H1 (cell line): Measurements from ENCODE around the gene XAB2. TPM values are rescaled to one million over a fixed set of nuclear protein-coding genes. Genes with fewer than 3 reads are reported as not detected.

Experiments used
- CTCF ChIA-PET: fragments of 300-600 bp; sonication (Branson Sonifier 250); formaldehyde crosslinking; loops from one replicate; lab custom pipeline; 2021; ENCODE audit not compliant: partially characterized antibody; lab: Charles Lee
- POLR2A ChIA-PET: fragments of 300-600 bp; sonication (Branson Sonifier 250); formaldehyde crosslinking; loops from one replicate; lab custom pipeline; 2021; ENCODE audit warnings: inconsistent platforms; ENCODE audit not compliant: partially characterized antibody; lab: Charles Lee
- DNase-seq, 2 experiments: peaks; one replicate each; pipeline versions ENCODE4 v3.0.0 to v3.0.0-alpha.2; 2010 to 2022; ENCODE audit warnings: low spot score in 2 of 2, low read depth in 1 of 2, mixed read lengths in 1 of 2
- FAIRE-seq: peaks from 2 replicates; lab custom pipeline; 2011; peaks lifted over from hg19 to GRCh38; lab: Jason Lieb, UNC
- H2AFZ ChIP-seq: 2 replicates; pipeline ENCODE4 v1.8.1; 2012; ENCODE audit warnings: low read length, inconsistent platforms
- H2AK5ac ChIP-seq: 2 replicates; pipeline ENCODE4 v1.6.1; 2013; ENCODE audit warnings: low read depth, low read length
- H2BK120ac ChIP-seq: replicated peaks from 2 replicates; pipeline ENCODE3; 2013; ENCODE audit warnings: low read depth, low read length, inconsistent platforms
- H2BK12ac ChIP-seq: 2 replicates; pipeline ENCODE4 v1.6.1; 2013; ENCODE audit warnings: low read depth, low read length
- H2BK15ac ChIP-seq: 2 replicates; pipeline ENCODE4 v1.6.1; 2013; ENCODE audit warnings: low read length
- H2BK20ac ChIP-seq: 2 replicates; pipeline ENCODE4 v1.6.1; 2013; ENCODE audit warnings: low read length
- H2BK5ac ChIP-seq: 2 replicates; pipeline ENCODE4 v1.6.1; 2013; ENCODE audit warnings: low read depth, low read length
- H3K14ac ChIP-seq: 2 replicates; pipeline ENCODE4 v1.6.1; 2013; ENCODE audit warnings: inconsistent platforms; ENCODE audit not compliant: insufficient read length
- H3K18ac ChIP-seq: 2 replicates; pipeline ENCODE4 v1.6.1; 2013; ENCODE audit warnings: low read length; ENCODE audit errors: extremely low read depth
- H3K23ac ChIP-seq: 2 replicates; pipeline ENCODE4 v1.6.1; 2013; ENCODE audit warnings: inconsistent platforms; ENCODE audit not compliant: insufficient read length
- H3K23me2 ChIP-seq: 2 replicates; pipeline ENCODE4 v1.6.1; 2013; ENCODE audit warnings: low read depth, low read length
- H3K27ac ChIP-seq: 2 replicates; pipeline ENCODE4 v1.6.1; 2011; ENCODE audit warnings: low read depth, low read length, inconsistent platforms
- H3K27me3 ChIP-seq, 4 experiments: replicated peaks in 1 of 4; 1 replicate in 1 of 4; 2 replicates in 3 of 4; pipeline versions ENCODE4 v1.6.1 to v1.8.1; 2011 to 2013; ENCODE audit warnings: low read length in 3 of 4, mild to moderate bottlenecking in 3 of 4, inconsistent platforms in 2 of 4, mixed read lengths in 2 of 4, moderate library complexity in 1 of 4; ENCODE audit not compliant: control insufficient read depth in 3 of 4, insufficient read depth in 3 of 4; ENCODE audit errors: extremely low read depth in 1 of 4
- H3K36me3 ChIP-seq, 4 experiments: 2 replicates each; pipeline versions ENCODE4 v1.6.1 to v1.8.1; 2011 to 2013; ENCODE audit warnings: mild to moderate bottlenecking in 4 of 4, low read length in 3 of 4, moderate library complexity in 2 of 4, control low read depth in 1 of 4, inconsistent platforms in 1 of 4; ENCODE audit not compliant: insufficient read depth in 4 of 4, control insufficient read depth in 2 of 4
- H3K4ac ChIP-seq: replicated peaks from 2 replicates; pipeline ENCODE3; 2013; ENCODE audit warnings: low read length, low read depth, mixed read lengths, inconsistent platforms; ENCODE audit not compliant: insufficient read length
- H3K4me1 ChIP-seq, 4 experiments: replicated peaks in 1 of 4; 1 replicate in 1 of 4; 2 replicates in 3 of 4; pipeline versions ENCODE4 v1.6.1 to v1.8.1; 2011 to 2013; ENCODE audit warnings: low read length in 3 of 4, inconsistent platforms in 2 of 4, mixed read lengths in 1 of 4; ENCODE audit not compliant: insufficient read depth in 4 of 4, control insufficient read depth in 3 of 4
- H3K4me2 ChIP-seq, 2 experiments: 2 replicates each; pipeline versions ENCODE4 v1.6.1 to v1.8.1; 2011 to 2013; ENCODE audit warnings: low read depth in 2 of 2, low read length in 2 of 2, control low read depth in 1 of 2, inconsistent platforms in 1 of 2, mild to moderate bottlenecking in 1 of 2; ENCODE audit not compliant: insufficient read depth in 1 of 2
- H3K4me3 ChIP-seq, 4 experiments: fragments of 200-600, 300-600 bp in 1 of 4; sonication (generic), shearing (Covaris generic), sonication (Bioruptor Twin) in 1 of 4; 2 replicates each; pipeline versions ENCODE4 v1.5.1 to v1.8.1; 2011 to 2016; ENCODE audit warnings: low read length in 4 of 4, low read depth in 3 of 4, control low read depth in 2 of 4, inconsistent platforms in 2 of 4, mild to moderate bottlenecking in 2 of 4, mixed read lengths in 1 of 4, moderate library complexity in 1 of 4; ENCODE audit not compliant: insufficient read depth in 2 of 4; ENCODE audit errors: extremely low read depth in 1 of 4
- H3K56ac ChIP-seq: replicated peaks from 2 replicates; pipeline ENCODE3; 2013; ENCODE audit warnings: low read depth, mild to moderate bottlenecking, mixed read lengths, low read length, inconsistent platforms; ENCODE audit not compliant: insufficient read length
- H3K79me1 ChIP-seq: 2 replicates; pipeline ENCODE4 v1.6.1; 2013; ENCODE audit warnings: low read depth, low read length, control low read depth
- H3K79me2 ChIP-seq, 2 experiments: 2 replicates each; pipeline versions ENCODE4 v1.6.1 to v1.8.1; 2012 to 2013; ENCODE audit warnings: low read length in 2 of 2, mild to moderate bottlenecking in 2 of 2, inconsistent platforms in 1 of 2; ENCODE audit not compliant: insufficient read depth in 2 of 2, control insufficient read depth in 1 of 2
- H3K9ac ChIP-seq, 4 experiments: replicated peaks in 1 of 4; 1 replicate in 1 of 4; 2 replicates in 3 of 4; pipeline versions ENCODE4 v1.6.1 to v1.8.1; 2011 to 2013; ENCODE audit warnings: low read depth in 3 of 4, low read length in 3 of 4, control low read depth in 2 of 4, mild to moderate bottlenecking in 2 of 4, moderate library complexity in 2 of 4, inconsistent platforms in 1 of 4; ENCODE audit errors: extremely low read depth in 1 of 4
- H3K9me3 ChIP-seq, 2 experiments: 2 replicates each; pipeline versions ENCODE4 v1.6.1 to v1.8.1; 2012 to 2013; ENCODE audit warnings: mild to moderate bottlenecking in 2 of 2, moderate library complexity in 2 of 2, control low read depth in 1 of 2, inconsistent platforms in 1 of 2, low read depth in 1 of 2, low read length in 1 of 2, mixed read lengths in 1 of 2; ENCODE audit not compliant: insufficient read depth in 2 of 2
- H4K20me1 ChIP-seq, 2 experiments: replicated peaks in 1 of 2; 2 replicates each; pipeline versions ENCODE3 to v1.8.1; 2011 to 2013; ENCODE audit warnings: inconsistent platforms in 2 of 2, low read length in 2 of 2, mild to moderate bottlenecking in 1 of 2; ENCODE audit not compliant: insufficient read depth in 2 of 2, control insufficient read depth in 1 of 2
- H4K5ac ChIP-seq: 2 replicates; pipeline ENCODE4 v1.6.1; 2013; ENCODE audit warnings: low read length, low read depth, mixed read lengths, inconsistent platforms; ENCODE audit not compliant: insufficient read length
- H4K8ac ChIP-seq: 2 replicates; pipeline ENCODE4 v1.8.0; 2013; ENCODE audit warnings: mild to moderate bottlenecking, moderate library complexity, low read length, inconsistent platforms; ENCODE audit not compliant: insufficient read depth; ENCODE audit errors: extremely low read depth
- H4K91ac ChIP-seq: replicated peaks from 2 replicates; pipeline ENCODE3; 2013; ENCODE audit warnings: low read length, mixed read lengths, inconsistent platforms; ENCODE audit not compliant: insufficient read length
- ATF2 ChIP-seq: IDR thresholded peaks from 2 replicates; pipeline ENCODE4 v1.6.1; 2012; ENCODE audit warnings: low read length, inconsistent platforms
- ATF3 ChIP-seq: IDR thresholded peaks from 2 replicates; pipeline ENCODE4 v1.6.1; 2011; ENCODE audit warnings: low read depth, mild to moderate bottlenecking, low read length; ENCODE audit not compliant: insufficient read depth
- CBX5 ChIP-seq: fragments of 300-800, 300-1000 bp; sonication (generic); IDR thresholded peaks from 2 replicates; pipeline ENCODE4 v1.7.1; 2016; ENCODE audit warnings: antibody characterized with exemption, low read length, low read depth
- PHF8 ChIP-seq: fragments of 200-600 bp; sonication (generic); conservative IDR thresholded peaks from 2 replicates; pipeline ENCODE4 v1.7.1; 2012; ENCODE audit warnings: low read depth, mild to moderate bottlenecking, inconsistent platforms, low read length, moderate library complexity
- USF2 ChIP-seq: IDR thresholded peaks from 2 replicates; pipeline ENCODE4 v1.6.1; 2011; ENCODE audit warnings: low read length, improper control_type of control experiment
- WGBS, 2 experiments: shearing (Covaris generic) in 1 of 2; methylation state at CpG; one replicate each; pipeline versions ENCODE4 v1.1.6 to v1.1.7; 2013 to 2015; ENCODE audit warnings: low lambda C conversion rate in 2 of 2, mixed read lengths in 2 of 2, inconsistent platforms in 1 of 2, low coverage in 1 of 2, missing lambda C conversion rate in 1 of 2; ENCODE audit not compliant: insufficient replicate concordance in 2 of 2, insufficient coverage in 1 of 2, insufficient read length in 1 of 2; ENCODE audit errors: extremely low coverage in 1 of 2, missing lambda C conversion rate in 1 of 2; 5-methylcytosine and 5-hydroxymethylcytosine counted together
- polyA plus RNA-seq, 7 experiments: library from polyadenylated mRNA; depleted of rRNA in 3 of 7; stranded (reverse) in 5 of 7; unstranded in 2 of 7; fragments of >200 nt in 5 of 7; fragments of 200-250 nt in 2 of 7; gene quantifications; 1 replicate in 5 of 7; 2 replicates in 1 of 7; 4 replicates in 1 of 7; pipeline versions ENCODE4 v1.2.1 to v1.2.3, GENCODE V29; 2011 to 2013; ENCODE audit warnings: missing spikeins in 2 of 7, mixed read lengths in 2 of 7
- total RNA-seq: library from RNA; stranded (reverse); fragmentation: NEBNext Ultra II Directional; extraction: Animal tissue kit (Norgen Biotek cat#: 25700); gene quantifications from 2 replicates; pipeline ENCODE4 v1.2.1, GENCODE V29; 2021

XAB2 gene
- total and polyA plus RNA-seq, 2 of the 8 experiments (the other 6 are each of a cell fraction or from before 2014, with no cell fraction given), result 48.2 to 49.4 TPM

GRCh38 chr19:7617172-7617571 lies 12.2 kb downstream of the XAB2 start:
- no peak overlapping the region for H2BK12ac ChIP-seq
- no peak overlapping the region for H2BK15ac ChIP-seq
- H3K4me1 ChIP-seq, result no peaks in the 10 kb centered on the region
- H3K4me2 ChIP-seq, result no peak overlapping the region
- no peak overlapping the region for H2AK5ac ChIP-seq
- WGBS, 2 experiments, result 87% methylated on average over 10 of the region's 12 CpGs; no CpG with 5 or more reads in 1 of the 2 experiments
- H3K9me3 ChIP-seq, result no peaks in the 10 kb centered on the region
- no peak for DNase-seq
- H2BK120ac ChIP-seq, result no peak overlapping the region
- H4K5ac ChIP-seq, result no peak overlapping the region
- H3K9ac ChIP-seq, result no peak overlapping the region
- CTCF ChIA-PET, result interaction anchor here (0.6 to 0.7 kb wide), 2 partner anchors 131 to 162 kb away, joined by 3 to 4 read pairs; no protein-coding TSS in a partner anchor
- no peaks in the 10 kb centered on the region for H3K27me3 ChIP-seq
- H4K20me1 ChIP-seq, result peaks cover 6 to 12% of the 10 kb centered on the region in 2 experiments
- no peak overlapping the region for H3K14ac ChIP-seq
- no peak overlapping the region for H2AFZ ChIP-seq
- no peaks in the 10 kb centered on the region for H3K79me2 ChIP-seq
- H2BK5ac ChIP-seq, result no peak overlapping the region
- H3K4me3 ChIP-seq, result no peak overlapping the region
- no peak overlapping the region for H3K27ac ChIP-seq
- H3K23me2 ChIP-seq, result no peaks in the 10 kb centered on the region
- H3K79me1 ChIP-seq, result no peaks in the 10 kb centered on the region
- no peak overlapping the region for H3K23ac ChIP-seq
- FAIRE-seq, result no peak
- H4K91ac ChIP-seq, result no peak overlapping the region
- H3K36me3 ChIP-seq, result peaks cover 2 to 49% (median 16%) of the 10 kb centered on the region in 4 experiments; a peak in 6 of 8 replicates
- TF ChIP-seq CBX5, result no peak
- no peak for TF ChIP-seq USF2
- no peak for TF ChIP-seq ATF2
- no peak for TF ChIP-seq PHF8
- TF ChIP-seq ATF3, result no peak
- no peak overlapping the region for H2BK20ac ChIP-seq
- H4K8ac ChIP-seq, result no peak overlapping the region
- H3K56ac ChIP-seq, result no peak overlapping the region
- no peak overlapping the region for H3K4ac ChIP-seq
- POLR2A ChIA-PET, result interaction anchor here (0.6 to 4.3 kb wide), 3 partner anchors 10 to 72 kb away, joined by 3 to 29 read pairs (median 7); no protein-coding TSS in a partner anchor
- no peak overlapping the region for H3K18ac ChIP-seq
